ENCODE data around the gene KCNA10.

The KCNA10 gene

DNA sequence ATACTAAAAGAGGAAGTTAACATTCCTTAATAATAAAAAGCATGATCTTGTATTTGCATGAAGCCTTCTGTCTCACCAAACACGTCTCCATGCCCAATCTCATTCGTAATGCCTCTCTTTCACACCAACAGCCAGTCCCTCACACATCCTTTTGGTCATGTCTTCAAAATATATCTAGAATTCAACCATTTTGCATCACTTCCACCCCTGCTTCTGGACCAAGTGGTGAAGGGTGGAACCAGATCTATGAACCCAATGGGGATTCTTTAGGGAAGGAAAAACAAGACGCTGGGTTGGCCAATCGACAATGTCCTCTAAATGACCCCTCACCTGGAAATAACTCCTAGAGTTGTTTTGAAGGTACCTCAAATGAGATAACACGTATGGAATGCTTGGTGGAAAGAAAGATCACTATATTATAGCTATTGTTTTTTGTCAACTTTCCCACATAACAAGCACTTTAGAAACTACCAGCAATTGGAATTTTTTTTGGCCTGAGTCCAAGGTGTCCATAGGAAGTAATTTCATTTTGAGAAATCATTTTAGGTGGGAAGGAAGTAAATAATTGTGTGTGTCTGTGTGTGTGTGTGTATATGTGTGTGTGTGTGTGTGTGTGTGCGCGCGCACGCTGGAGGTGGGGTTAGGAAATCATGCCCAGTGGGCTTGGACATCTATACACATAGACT, at the start of gene KCNA10:
Gene KCNA10 (minus strand): TSS at position 51 of the 686 bp plus-strand sequence. CDS start 388 bp downstream, outside the sequence.
- no peak for DNase-seq (ENCODE audit: low spot score)

- DNase-seq (ENCODE audit: low spot score) = no peak
These were observed 47.9 kb upstream of the KCNA10 start for GRCh38 chr1:110566836-110567235.

DNA sequence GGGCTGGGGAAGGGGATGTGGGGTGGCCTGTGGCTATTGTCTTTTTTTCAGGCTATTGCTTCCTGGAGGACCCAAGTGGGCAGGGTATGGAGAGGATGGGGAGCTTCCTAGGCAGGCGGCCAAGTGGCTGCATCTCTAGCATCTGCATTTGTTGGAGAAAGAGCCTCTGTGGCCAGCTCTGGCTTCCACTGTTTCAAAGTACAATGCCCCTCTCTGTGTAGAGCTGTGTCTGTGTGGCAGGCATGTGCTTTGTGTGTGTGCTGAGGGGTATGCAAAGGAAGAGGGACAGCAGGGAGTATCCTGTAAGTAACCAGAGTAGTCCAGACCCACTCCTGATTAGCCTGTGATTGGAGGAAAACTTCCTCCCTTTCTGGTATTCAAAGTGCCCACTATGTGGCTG, 46.6 kb upstream of the KCNA10 start:
- peak; percentile 98 for DNase-seq (ENCODE audit: low spot score)

- no peak for DNase-seq (ENCODE audit: low spot score)
These were observed 44.1 kb upstream of the KCNA10 start for GRCh38 chr1:110563089-110563488.

DNA sequence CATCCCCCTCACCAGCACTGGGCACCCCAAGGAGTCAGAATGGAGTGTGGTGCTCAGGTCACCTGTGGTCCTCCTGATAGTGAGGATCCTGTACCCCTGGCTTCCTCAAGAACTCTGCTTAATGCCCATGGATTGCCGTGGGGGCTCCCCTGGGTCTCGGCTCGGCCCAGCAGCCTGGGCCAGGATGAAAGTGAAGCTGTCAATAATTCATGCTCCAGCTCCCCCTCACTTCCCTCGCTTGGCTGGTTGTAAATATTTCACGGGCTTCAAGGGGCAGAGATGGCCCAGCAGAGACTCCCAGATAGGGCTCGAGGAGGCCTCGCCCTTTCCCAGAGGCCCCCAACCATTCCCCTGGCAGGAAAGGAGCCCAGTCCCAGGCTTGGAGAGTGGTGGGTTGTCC, 42.6 kb upstream of the KCNA10 start:
- no peak for DNase-seq (ENCODE audit: low spot score)

- DNase-seq (ENCODE audit: low spot score) = no peak
These were observed 40.2 kb upstream of the KCNA10 start for GRCh38 chr1:110559157-110559556.

DNA sequence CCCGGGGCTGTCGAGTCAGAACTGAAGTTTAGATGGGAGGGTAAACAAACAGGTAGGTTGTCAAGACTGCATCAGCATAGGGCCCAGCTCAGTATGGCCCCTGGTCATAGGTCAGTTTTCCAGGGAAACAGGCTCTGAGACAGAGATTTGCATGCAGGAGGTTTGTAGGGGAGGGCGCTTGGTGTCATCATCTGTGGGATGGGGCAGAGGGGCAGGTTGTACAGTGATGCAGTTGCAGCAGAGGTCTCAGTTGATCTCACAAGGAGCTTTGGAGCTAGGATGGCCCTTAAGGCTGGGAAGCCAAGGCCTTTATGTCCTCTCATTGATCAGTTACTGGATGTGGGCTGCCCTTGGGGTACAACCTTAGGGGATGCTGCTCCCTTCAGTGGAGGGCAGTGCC, 38.5 kb upstream of the KCNA10 start:
- no peak for DNase-seq (ENCODE audit: low spot score)

DNA sequence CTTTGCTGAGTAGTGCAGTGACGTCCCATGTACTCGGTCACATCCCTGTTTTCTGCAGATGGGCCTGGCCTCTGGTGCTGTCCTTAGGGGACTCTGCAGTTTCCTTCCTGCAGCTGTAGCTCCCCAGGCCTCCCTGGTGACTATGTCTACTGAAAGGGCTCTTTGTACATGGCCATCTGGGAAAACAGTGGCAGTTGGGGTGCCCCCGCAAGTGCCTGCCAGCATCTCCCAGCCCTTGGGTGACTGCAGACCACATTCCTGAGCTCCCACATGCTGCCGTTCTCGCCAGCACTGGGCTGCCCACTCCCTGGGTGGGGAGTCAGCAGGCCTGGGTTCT, 37.5 kb upstream of the KCNA10 start:
- peak; percentile 99 for DNase-seq (ENCODE audit: low spot score)

DNA sequence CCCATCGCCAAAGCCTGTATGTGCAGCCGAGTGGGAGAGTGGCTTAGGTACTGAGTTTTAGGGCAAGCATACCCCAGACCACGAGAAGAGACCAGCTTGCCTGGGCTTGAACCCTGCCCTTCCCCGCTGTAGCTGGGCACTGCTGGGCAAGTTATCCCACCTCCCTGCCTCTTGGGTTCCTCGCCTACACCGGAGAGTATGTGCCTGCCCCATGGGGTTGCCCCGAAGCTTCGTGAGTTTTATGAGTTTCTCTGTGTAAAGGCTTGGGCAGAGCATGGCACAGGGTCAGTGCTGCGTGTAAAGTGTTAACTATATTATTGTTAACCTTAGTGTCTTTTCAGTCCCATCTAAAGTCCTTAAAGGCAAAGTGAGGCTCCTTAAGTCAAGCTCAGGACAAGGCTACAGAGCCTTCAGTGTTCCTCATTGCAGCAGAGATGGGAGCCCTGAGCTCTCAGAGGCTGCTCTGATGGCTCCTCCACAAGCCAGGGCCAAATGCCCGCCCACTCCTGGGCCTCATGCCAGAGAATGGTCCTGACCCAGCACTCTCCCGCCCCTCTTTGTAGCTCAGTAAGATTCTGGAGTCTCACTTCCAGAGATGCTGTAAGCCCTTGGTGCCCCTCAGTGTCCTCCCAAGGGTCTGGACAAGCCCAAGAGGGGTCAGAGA, 37.0 kb upstream of the KCNA10 start:
- peak; percentile 96 for DNase-seq (ENCODE audit: low spot score)

- DNase-seq (ENCODE audit: low spot score) = peak; percentile 76
These were observed 36.2 kb upstream of the KCNA10 start for GRCh38 chr1:110554871-110555801.

DNA sequence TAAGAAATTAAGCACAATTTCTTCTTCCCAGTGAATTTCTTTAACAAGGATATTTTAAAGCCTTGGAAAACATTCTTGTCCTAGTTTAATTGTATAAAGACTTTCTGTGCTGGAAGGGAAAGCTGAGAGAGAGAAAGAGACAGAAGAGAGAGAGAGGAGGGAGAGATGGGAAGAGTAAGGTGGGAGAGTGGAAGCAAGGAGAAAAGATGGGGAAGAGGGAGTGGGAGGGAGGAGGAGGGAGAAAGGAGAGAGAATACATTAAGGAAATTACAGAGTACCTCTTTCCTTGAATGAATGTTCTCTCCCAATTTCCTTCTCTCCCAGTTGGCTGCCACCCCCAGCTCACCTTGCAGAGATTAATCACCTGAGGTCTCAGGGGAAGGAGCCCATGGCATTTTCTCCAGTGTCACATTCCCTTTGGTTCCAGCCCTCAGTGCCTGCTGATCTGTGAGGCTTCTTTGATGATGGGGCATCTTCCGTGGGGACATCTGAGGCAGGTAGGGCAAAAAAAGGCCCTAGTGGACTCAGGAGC, 32.4 kb upstream of the KCNA10 start:
- no peak for DNase-seq (ENCODE audit: low spot score)

DNA sequence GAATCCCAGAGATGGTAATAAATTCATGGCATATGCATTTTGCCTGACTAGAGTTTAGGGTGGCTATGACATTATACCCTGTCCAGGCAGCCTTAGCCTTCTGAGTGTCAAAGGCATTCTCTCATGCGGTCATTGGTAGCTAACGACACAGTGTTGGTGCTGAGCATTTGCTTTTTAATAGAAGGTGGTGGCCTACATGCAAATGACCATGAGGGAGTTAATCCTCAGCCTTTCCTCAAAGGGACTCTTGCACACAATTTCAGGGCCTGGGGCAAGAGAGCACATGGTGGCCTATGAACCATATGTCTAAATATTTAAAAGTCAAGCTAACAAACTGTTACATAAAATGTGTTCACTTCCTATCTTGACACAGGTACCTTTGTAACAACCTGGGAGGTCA, 30.9 kb upstream of the KCNA10 start:
- no peak for DNase-seq (ENCODE audit: low spot score)

- DNase-seq (ENCODE audit: low spot score) = no peak
These were observed 29.4 kb upstream of the KCNA10 start for GRCh38 chr1:110548381-110548780.

DNA sequence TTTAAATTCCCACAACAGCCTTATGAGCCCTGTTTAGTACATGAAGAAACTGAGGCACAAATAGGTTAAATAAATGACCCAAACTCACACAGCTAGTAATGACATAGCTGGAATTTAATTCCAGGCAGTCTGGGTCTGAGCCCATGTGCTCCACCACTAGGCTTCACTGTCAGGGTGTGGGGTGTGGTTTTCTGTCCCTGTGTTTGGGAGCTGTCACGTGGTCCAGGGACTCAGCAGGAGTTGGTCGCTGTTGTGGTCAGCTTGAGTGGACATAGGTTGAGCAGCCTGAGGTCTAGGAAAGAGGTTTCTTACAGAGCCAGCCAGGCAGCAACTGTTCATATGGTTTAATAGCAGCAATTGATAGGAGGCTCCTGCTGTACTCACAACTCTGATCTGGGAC, 28.0 kb upstream of the KCNA10 start:
- DNase-seq (ENCODE audit: low spot score) = no peak

GRCh38 chr1:110545492-110545891, 26.5 kb upstream of the KCNA10 start:
- no peak for DNase-seq (ENCODE audit: low spot score)

DNA sequence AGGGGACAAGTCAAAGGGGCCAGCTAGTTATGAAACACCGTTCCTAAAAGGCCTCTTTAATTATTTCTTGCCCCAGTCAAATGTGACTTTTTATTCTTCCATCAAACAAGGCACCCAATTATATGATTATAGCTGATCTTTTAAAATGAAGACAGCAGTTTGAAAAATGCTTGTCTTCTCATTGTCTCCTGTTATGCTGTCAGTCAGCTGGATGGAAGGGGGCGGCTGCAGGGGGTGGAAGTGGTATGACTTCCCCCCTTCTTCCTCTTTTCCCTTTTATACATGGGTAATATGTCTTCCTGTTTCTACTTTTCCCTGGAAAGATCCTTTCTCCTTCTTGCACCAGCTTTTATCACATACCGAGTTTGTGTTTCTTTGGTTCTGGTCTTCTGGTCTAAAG, 25.8 kb upstream of the KCNA10 start:
- DNase-seq (ENCODE audit: low spot score) = no peak

DNA sequence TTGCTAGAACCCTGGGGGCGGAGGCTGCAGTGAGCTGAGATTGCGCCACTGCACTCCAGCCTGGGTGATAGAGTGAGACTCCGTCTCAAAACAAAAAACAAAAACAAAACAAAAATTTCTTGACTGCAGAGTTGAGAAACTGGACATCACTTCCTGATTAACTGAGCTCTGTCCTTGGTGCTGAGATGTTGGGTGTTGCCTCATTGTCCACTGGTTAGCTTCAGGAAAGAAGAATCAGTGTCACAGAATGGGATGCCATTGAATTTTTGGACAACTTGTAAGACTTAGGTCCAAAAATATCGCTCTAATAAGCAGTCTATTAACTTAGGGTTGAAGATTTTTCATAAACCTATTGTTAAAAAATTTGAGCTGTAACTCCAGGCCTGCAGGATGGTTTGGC, 23.8 kb upstream of the KCNA10 start:
- no peak for DNase-seq (ENCODE audit: low spot score)

GRCh38 chr1:110541906-110542395, 23.0 kb upstream of the KCNA10 start:
- no peak for DNase-seq (ENCODE audit: low spot score)

DNA sequence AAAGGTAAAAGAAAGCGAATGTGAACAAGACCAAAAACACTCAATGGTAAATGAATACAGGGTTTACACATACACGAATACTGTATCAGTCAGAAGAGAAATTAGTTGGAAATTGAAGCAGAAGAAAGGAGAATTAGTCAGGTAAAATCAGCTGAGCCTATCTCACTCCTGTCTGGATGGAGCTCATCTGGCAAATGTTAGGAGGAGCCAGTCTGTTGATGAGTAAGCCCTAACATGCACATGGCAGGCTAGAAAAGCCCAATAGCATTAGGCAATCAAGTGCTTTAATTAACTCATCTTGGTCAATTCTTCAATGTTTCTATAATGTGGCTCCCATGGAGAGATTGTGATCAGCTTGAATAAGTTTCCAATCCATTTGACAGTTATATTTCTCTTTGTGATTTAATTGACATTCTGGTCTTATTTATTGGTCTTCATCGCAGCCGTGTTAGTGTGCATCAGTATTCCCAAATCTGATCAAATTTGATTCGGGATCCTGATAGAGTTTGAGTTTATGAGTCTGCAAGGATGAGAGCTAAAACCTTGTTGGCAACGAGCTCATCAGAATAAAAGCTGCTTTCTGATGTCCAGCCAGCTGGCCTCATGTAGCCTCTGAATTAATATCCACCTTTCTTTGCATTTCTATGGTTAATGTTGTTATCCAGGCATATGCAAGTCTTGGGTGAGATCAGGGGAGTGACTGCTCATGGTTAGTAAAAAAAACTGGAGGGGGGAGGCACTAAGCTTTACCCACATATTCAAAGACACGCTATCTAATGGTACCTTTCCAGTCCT, 22.1 kb upstream of the KCNA10 start:
- DNase-seq (ENCODE audit: low spot score) = no peak

- peak; percentile 55 for DNase-seq (ENCODE audit: low spot score)
These were observed 19.9 kb upstream of the KCNA10 start for GRCh38 chr1:110538921-110539320.

DNA sequence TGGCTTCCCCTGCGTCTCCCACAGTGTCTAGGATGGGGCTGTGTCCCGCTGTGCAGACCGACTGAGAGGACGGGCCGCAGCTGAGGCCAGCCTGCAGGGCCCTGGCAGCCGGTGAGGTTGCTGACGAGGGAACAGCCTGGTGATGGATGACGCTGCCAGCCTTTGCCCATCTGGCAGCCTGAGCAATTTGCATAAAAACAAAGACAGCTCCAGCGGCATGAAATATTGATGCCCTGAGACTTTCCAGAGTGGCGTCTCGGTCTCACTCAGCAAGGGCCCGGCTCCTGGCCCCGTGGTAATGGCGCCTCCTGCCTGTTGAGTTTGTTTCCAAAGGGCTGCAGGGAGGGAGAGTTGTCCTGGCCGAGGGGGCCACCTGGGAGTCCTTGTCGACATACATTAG, 19.1 kb upstream of the KCNA10 start:
- peak; percentile 88 for DNase-seq (ENCODE audit: low spot score)

- DNase-seq (ENCODE audit: low spot score) = no peak
These were observed 17.0 kb upstream of the KCNA10 start for GRCh38 chr1:110535985-110536384.

Measured in globus pallidus (tissue), 1 donor.